Measurements from ENCODE around the gene FBXO40. TPM values are rescaled to one million over a fixed set of nuclear protein-coding genes. Genes with fewer than 3 reads are reported as not detected.

FBXO40 gene
- total and polyA plus RNA-seq, 2 of the 13 experiments (the other 11 are each of a cell fraction or from before 2014, with no cell fraction given), result not detected

- no peaks in the 10 kb centered on the region for H3K4me1 ChIP-seq (ENCODE audit: insufficient read depth, low read length)
- in situ Hi-C loops (cut with HindIII; ENCODE audit: extremely low pct_ligation_motif_present, low pct_unique_long_range_greater_than_20kb) (no loop called here), intact Hi-C loops (cut with micrococcal nuclease; ENCODE audit: unreplicated experiment) (no loop called here)
- no peaks in the 10 kb centered on the region for H3K79me2 ChIP-seq (ENCODE audit: insufficient read depth, low read length)
- no peak overlapping the region for H3K4me3 ChIP-seq (replicated peaks in 1 of 3; ENCODE audit: insufficient read depth in 1 of 3, low read depth in 2 of 3, low read length in 3 of 3)
- no peaks in the 10 kb centered on the region for H3K9me3 ChIP-seq (ENCODE audit: low read length)
- H4K20me1 ChIP-seq (ENCODE audit: insufficient read depth, low read length), result no peaks in the 10 kb centered on the region
- ChIA-PET POLR2A (no interaction called here), CTCF (ENCODE audit: low intra/inter-chr PET ratio, low total read pairs) (no interaction called here)
- H3K27me3 ChIP-seq (ENCODE audit: control insufficient read depth in 1 of 2, insufficient read depth in 2 of 2, low read length in 2 of 2), result peaks cover 0 to 6% of the 10 kb centered on the region in 2 experiments; a peak in 1 of 5 replicates
- no TSS peak for BruUV-seq (replicated peaks)
- FAIRE-seq (no peak), ATAC-seq (no peak), DNase-seq (ENCODE audit: low spot score) (no peak)
- TF ChIP-seq TAF15 (IDR thresholded peaks at IDR 0.05; ENCODE audit: low read depth, low read length, poor library complexity, severe bottlenecking) (no peak), ZMYM2 (CRISPR knock-in tag; IDR thresholded peaks at IDR 0.05) (no peak), ZNF451 (CRISPR knock-in tag; IDR thresholded peaks at IDR 0.05) (no peak), TCF7 (IDR thresholded peaks at IDR 0.05; ENCODE audit: low read depth) (no peak), CENPT (CRISPR knock-in tag; IDR thresholded peaks at IDR 0.05; ENCODE audit: low read depth) (no peak), KAT2B (IDR thresholded peaks at IDR 0.05; ENCODE audit: borderline replicate concordance, low read depth, low read length) (no peak), ZNF513 (CRISPR knock-in tag; conservative IDR thresholded peaks at IDR 0.05) (no peak), SAFB2 (CRISPR knock-in tag; IDR thresholded peaks at IDR 0.05; ENCODE audit: borderline replicate concordance, low read depth) (no peak), HNF1B (CRISPR knock-in tag; IDR thresholded peaks at IDR 0.05) (no peak), ZNF468 (CRISPR knock-in tag; IDR thresholded peaks at IDR 0.05) (no peak), MXD3 (CRISPR knock-in tag; IDR thresholded peaks at IDR 0.05) (no peak)
- H3K4me2 ChIP-seq (ENCODE audit: low read depth, low read length), result no peak overlapping the region
- H3K27ac ChIP-seq (ENCODE audit: extremely low read length, insufficient read depth, low read length), result no peak overlapping the region
- no peak overlapping the region for H3K9ac ChIP-seq (ENCODE audit: insufficient read depth, low read depth, low read length)
- 19% methylated on average over 4 of the region's 4 CpGs for WGBS (ENCODE audit: low lambda C conversion rate)
- no peaks in the 10 kb centered on the region for H3K36me3 ChIP-seq (replicated peaks in 1 of 2; ENCODE audit: control insufficient read depth in 1 of 2, insufficient read depth in 2 of 2, low read length in 2 of 2)
- no peak overlapping the region for H2AFZ ChIP-seq (ENCODE audit: low read length)
These were observed 33.3 kb downstream of the FBXO40 start for GRCh38 chr3:121626495-121626894.

Data from HepG2 (cell line).